ENCODE data around the gene THEM5. TPM values are rescaled to one million over a fixed set of nuclear protein-coding genes. Genes with fewer than 3 reads are reported as not detected.
"Not testable (repeated sequence)": the region's sequence is repeated elsewhere in the genome, so short reads cannot be mapped to it uniquely, and the experiment has no call there.

THEM5 gene
- total RNA-seq, 2 experiments from 2014 or later = not detected

- no peaks in the 10 kb centered on the region for H3K27me3 Mint-ChIP-seq
- ChIA-PET CTCF (interaction anchor here (0.6 to 4.6 kb wide), 2 partner anchors 32 to 116 kb away, joined by 3 to 23 read pairs; partner anchors contain the start of gene THEM5), POLR2A (no interaction called here)
- no peak overlapping the region for H3K4me3 Mint-ChIP-seq
- H3K36me3 Mint-ChIP-seq (ENCODE audit: low read depth) = peaks cover 42% of the 10 kb centered on the region
- intact Hi-C loops (cut with DNase I, micrococcal nuclease) = loop anchor here in 1 of 2 experiments (5.0 kb wide), 1 partner anchor 302 kb away; no protein-coding TSS in a partner anchor
- DNase-seq (no peak), ATAC-seq (no peak)
- no peak overlapping the region for H3K27ac Mint-ChIP-seq
- no peaks in the 10 kb centered on the region for H3K9me3 Mint-ChIP-seq (ENCODE audit: low read depth)
- no peaks in the 10 kb centered on the region for H3K4me1 Mint-ChIP-seq
Observed at GRCh38 chr1:151885479-151885878, 32.0 kb upstream of the THEM5 start.

GRCh38 chr1:151884879-151885278 is 31.4 kb upstream of the THEM5 start:
- intact Hi-C loops (cut with DNase I, micrococcal nuclease) = loop anchor here in 1 of 2 experiments (5.0 kb wide), 1 partner anchor 302 kb away; no protein-coding TSS in a partner anchor
- not testable (repeated sequence) for DNase-seq, H3K4me1 Mint-ChIP-seq

GRCh38 chr1:151884445-151884844 is 30.9 kb upstream of the THEM5 start:
- H3K27me3 Mint-ChIP-seq; H3K9me3 Mint-ChIP-seq (ENCODE audit: low read depth); H3K27ac Mint-ChIP-seq; H3K4me3 Mint-ChIP-seq; ATAC-seq; H3K4me1 Mint-ChIP-seq; POLR2A ChIA-PET; DNase-seq; intact Hi-C loops (cut with DNase I, micrococcal nuclease): not testable (repeated sequence)
- peaks cover 37% of the 10 kb centered on the region for H3K36me3 Mint-ChIP-seq (ENCODE audit: low read depth)
- CTCF ChIA-PET = interaction anchor here (0.8 to 1.3 kb wide), 4 partner anchors 15 to 96 kb away, joined by 3 to 4 read pairs (median 3); no protein-coding TSS in a partner anchor

More at GRCh38 chr1:151884879-151885278, 31.4 kb upstream of the THEM5 start:
- POLR2A ChIA-PET; H3K4me3 Mint-ChIP-seq; ATAC-seq; H3K9me3 Mint-ChIP-seq (ENCODE audit: low read depth); H3K27ac Mint-ChIP-seq; H3K27me3 Mint-ChIP-seq: not testable (repeated sequence)
- peaks cover 39% of the 10 kb centered on the region for H3K36me3 Mint-ChIP-seq (ENCODE audit: low read depth)
- CTCF ChIA-PET = interaction anchor here (0.6 to 4.6 kb wide), 3 partner anchors 32 to 116 kb away, joined by 3 to 23 read pairs (median 3); partner anchors contain the start of gene THEM5

- H3K4me3 Mint-ChIP-seq; H3K4me1 Mint-ChIP-seq; H3K9me3 Mint-ChIP-seq (ENCODE audit: low read depth); H3K27ac Mint-ChIP-seq; DNase-seq; intact Hi-C loops (cut with DNase I, micrococcal nuclease); H3K27me3 Mint-ChIP-seq; POLR2A ChIA-PET; ATAC-seq: not testable (repeated sequence)
- peaks cover 32% of the 10 kb centered on the region for H3K36me3 Mint-ChIP-seq (ENCODE audit: low read depth)
- CTCF ChIA-PET = interaction anchor here (0.8 to 1.3 kb wide), 4 partner anchors 15 to 96 kb away, joined by 3 to 4 read pairs (median 3); no protein-coding TSS in a partner anchor
Observed at GRCh38 chr1:151883898-151884297, 30.4 kb upstream of the THEM5 start.

GRCh38 chr1:151882918-151883317 is 29.4 kb upstream of the THEM5 start:
- peaks cover 28% of the 10 kb centered on the region for H3K36me3 Mint-ChIP-seq (ENCODE audit: low read depth)

GRCh38 chr1:151882466-151882865 is 29.0 kb upstream of the THEM5 start:
- H3K4me1 Mint-ChIP-seq = no peaks in the 10 kb centered on the region
- ATAC-seq (no peak), DNase-seq (no peak)
- no peak overlapping the region for H3K27ac Mint-ChIP-seq
- POLR2A ChIA-PET = no interaction called here
- H3K27me3 Mint-ChIP-seq = no peaks in the 10 kb centered on the region
- intact Hi-C loops (cut with DNase I, micrococcal nuclease) = no loop called here
- no peaks in the 10 kb centered on the region for H3K9me3 Mint-ChIP-seq (ENCODE audit: low read depth)
- CTCF ChIA-PET = interaction anchor here (0.6 to 2.3 kb wide), 11 partner anchors 8 to 487 kb away, joined by 3 to 8 read pairs (median 4); no protein-coding TSS in a partner anchor
- no peak overlapping the region for H3K4me3 Mint-ChIP-seq
- peaks cover 25% of the 10 kb centered on the region for H3K36me3 Mint-ChIP-seq (ENCODE audit: low read depth)

More at GRCh38 chr1:151882918-151883317, 29.4 kb upstream of the THEM5 start:
- H3K27me3 Mint-ChIP-seq; intact Hi-C loops (cut with DNase I, micrococcal nuclease); H3K9me3 Mint-ChIP-seq (ENCODE audit: low read depth); ATAC-seq; DNase-seq; POLR2A ChIA-PET; H3K4me1 Mint-ChIP-seq; H3K27ac Mint-ChIP-seq; H3K4me3 Mint-ChIP-seq: not testable (repeated sequence)
- CTCF ChIA-PET = interaction anchor here (0.7 to 2.3 kb wide), 4 partner anchors 8 to 289 kb away, joined by 3 to 8 read pairs (median 4); no protein-coding TSS in a partner anchor

GRCh38 chr1:151881479-151881878 is 28.0 kb upstream of the THEM5 start:
- POLR2A ChIA-PET = interaction anchor here (1.3 kb wide), 1 partner anchor 23 kb away, joined by 3 read pairs; no protein-coding TSS in a partner anchor
- intact Hi-C loops (cut with DNase I, micrococcal nuclease) = no loop called here

GRCh38 chr1:151875419-151876097 is 22.0 kb upstream of the THEM5 start:
- H3K4me3 Mint-ChIP-seq = no peak overlapping the region
- CTCF ChIA-PET = interaction anchor here (0.7 kb wide), 1 partner anchor 50 kb away, joined by 3 read pairs; no protein-coding TSS in a partner anchor

More at GRCh38 chr1:151881479-151881878, 28.0 kb upstream of the THEM5 start:
- Mint-ChIP-seq H3K36me3 (ENCODE audit: low read depth) (peaks cover 25% of the 10 kb centered on the region), H3K4me3 (no peak overlapping the region), H3K4me1 (no peaks in the 10 kb centered on the region), H3K9me3 (ENCODE audit: low read depth) (no peaks in the 10 kb centered on the region), H3K27ac (no peak overlapping the region), H3K27me3 (no peaks in the 10 kb centered on the region)
- CTCF ChIA-PET = interaction anchor here (0.6 to 2.3 kb wide), 10 partner anchors 9 to 288 kb away, joined by 3 to 8 read pairs (median 4); no protein-coding TSS in a partner anchor
- no peak for DNase-seq
- ATAC-seq = no peak

GRCh38 chr1:151872776-151873175 is 19.3 kb upstream of the THEM5 start:
- H3K4me1 Mint-ChIP-seq = peaks cover 16% of the 10 kb centered on the region
- intact Hi-C loops (cut with DNase I, micrococcal nuclease); H3K27me3 Mint-ChIP-seq; CTCF ChIA-PET; H3K27ac Mint-ChIP-seq; POLR2A ChIA-PET; H3K9me3 Mint-ChIP-seq (ENCODE audit: low read depth); H3K4me3 Mint-ChIP-seq; ATAC-seq; DNase-seq: not testable (repeated sequence)
- H3K36me3 Mint-ChIP-seq (ENCODE audit: low read depth) = peaks cover 22% of the 10 kb centered on the region

More at GRCh38 chr1:151875419-151876097, 22.0 kb upstream of the THEM5 start:
- intact Hi-C loops (cut with DNase I, micrococcal nuclease) = no loop called here
- POLR2A ChIA-PET = no interaction called here
- Mint-ChIP-seq H3K4me1 (peaks cover 8% of the 10 kb centered on the region), H3K27me3 (no peaks in the 10 kb centered on the region), H3K27ac (no peak overlapping the region), H3K9me3 (ENCODE audit: low read depth) (no peaks in the 10 kb centered on the region), H3K36me3 (ENCODE audit: low read depth) (peaks cover 22% of the 10 kb centered on the region)
- DNase-seq (no peak), ATAC-seq (no peak)

- Mint-ChIP-seq H3K36me3 (ENCODE audit: low read depth) (peaks cover 15% of the 10 kb centered on the region), H3K4me1 (peaks cover 20% of the 10 kb centered on the region), H3K9me3 (ENCODE audit: low read depth) (no peaks in the 10 kb centered on the region), H3K27ac (no peak overlapping the region), H3K4me3 (no peak overlapping the region), H3K27me3 (no peaks in the 10 kb centered on the region)
- intact Hi-C loops (cut with DNase I, micrococcal nuclease) = no loop called here
- ATAC-seq (no peak), DNase-seq (no peak)
- POLR2A ChIA-PET = interaction anchor here (0.6 kb wide), 1 partner anchor 163 kb away, joined by 3 read pairs; no protein-coding TSS in a partner anchor
- CTCF ChIA-PET = interaction anchor here (0.6 to 1.1 kb wide), 3 partner anchors 10 to 209 kb away, joined by 3 to 5 read pairs (median 3); partner anchors contain the start of gene TDRKH
Observed at GRCh38 chr1:151871284-151872030, 17.9 kb upstream of the THEM5 start.

- Mint-ChIP-seq H3K27me3 (no peaks in the 10 kb centered on the region), H3K4me3 (no peak overlapping the region), H3K27ac (no peak overlapping the region), H3K36me3 (ENCODE audit: low read depth) (peaks cover 6% of the 10 kb centered on the region), H3K9me3 (ENCODE audit: low read depth) (no peaks in the 10 kb centered on the region), H3K4me1 (peaks cover 12% of the 10 kb centered on the region)
- DNase-seq = no peak
- POLR2A ChIA-PET = no interaction called here
- intact Hi-C loops (cut with DNase I, micrococcal nuclease) = no loop called here
- no peak for ATAC-seq
- CTCF ChIA-PET = interaction anchor here (0.8 kb wide), 1 partner anchor 130 kb away, joined by 5 read pairs; no protein-coding TSS in a partner anchor
Observed at GRCh38 chr1:151868486-151868885, 15.0 kb upstream of the THEM5 start.
